Kidney (tissue), 14 donors: ENCODE measurements around the gene UST. TPM values are rescaled to one million over a fixed set of nuclear protein-coding genes. Genes with fewer than 3 reads are reported as not detected.
A peak's percentile ranks its signal among the peaks of the same experiment; 100 is the strongest.

Source experiments
- DNase-seq, 5 donors: peaks; one replicate each; pipeline ENCODE4 v3.0.0-alpha.2; 2013 to 2020
- FAIRE-seq: peaks from 2 replicates; lab custom pipeline; 2012; peaks lifted over from hg19 to GRCh38; lab: Jason Lieb, UNC
- H3K27ac ChIP-seq, 2 donors: one replicate each; pipeline ENCODE4 v1.7.0; 2013; ENCODE audit warnings: low read depth in 2 of 2, low read length in 2 of 2, inconsistent platforms in 1 of 2
- H3K27me3 ChIP-seq: one replicate; pipeline ENCODE4 v1.7.1; 2013; ENCODE audit warnings: low read length, inconsistent platforms; ENCODE audit not compliant: control insufficient read depth, insufficient read depth
- H3K36me3 ChIP-seq, 3 donors: one replicate each; pipeline versions ENCODE4 v1.7.0 to v1.7.1; 2013; ENCODE audit warnings: low read length in 3 of 3, control low read depth in 1 of 3, inconsistent platforms in 1 of 3; ENCODE audit not compliant: insufficient read depth in 3 of 3, control insufficient read depth in 2 of 3
- H3K4me1 ChIP-seq, 3 donors: one replicate each; pipeline versions ENCODE4 v1.7.0 to v1.7.1; 2013; ENCODE audit warnings: low read length in 3 of 3, inconsistent platforms in 1 of 3, low read depth in 1 of 3; ENCODE audit not compliant: control insufficient read depth in 2 of 3, insufficient read depth in 2 of 3
- H3K4me3 ChIP-seq, 3 donors: one replicate each; pipeline versions ENCODE4 v1.7.0 to v1.8.1; 2013; ENCODE audit warnings: low read length in 3 of 3, control low read depth in 1 of 3, inconsistent platforms in 1 of 3
- H3K9ac ChIP-seq, 3 donors: one replicate each; pipeline versions ENCODE4 v1.7.0 to v1.7.1; 2013; ENCODE audit warnings: low read length in 3 of 3, control low read depth in 1 of 3, inconsistent platforms in 1 of 3
- H3K9me3 ChIP-seq, 3 donors: one replicate each; pipeline versions ENCODE4 v1.7.0 to v1.7.1; 2013; ENCODE audit warnings: low read length in 3 of 3, control low read depth in 1 of 3, inconsistent platforms in 1 of 3; ENCODE audit not compliant: control insufficient read depth in 2 of 3, insufficient read depth in 1 of 3
- intact Hi-C: fragments of 100-400 bp; cut with DNase I; formaldehyde crosslinking; loops from one replicate; pipeline ENCODE4 v1.11.1; 2022
- polyA plus RNA-seq: library from polyadenylated mRNA; stranded (reverse); fragments of 350-450 nt; fragmentation: Illumina TruSeq; extraction: RNeasy Lipid Tissue Mini Kit (QIAGEN cat#74804); gene quantifications from one replicate; pipeline ENCODE4 v1.2.3, GENCODE V29; 2014; ENCODE audit warnings: low read depth, low replicate concordance; ENCODE audit not compliant: insufficient read depth
- total RNA-seq: library from RNA; stranded (reverse); fragmentation: NEBNext Ultra II Directional; extraction: Animal tissue kit (Norgen Biotek cat#: 25700); gene quantifications from one replicate; pipeline ENCODE4 v1.2.1, GENCODE V29; 2021
- TF ChIP-seq, protein P1 (sequence below): IDR thresholded peaks from 3 replicates; pipeline ENCODE4 v1.5.1; 2012; ENCODE audit warnings: mild to moderate bottlenecking, moderate library complexity, borderline replicate concordance; ENCODE audit not compliant: insufficient read depth; ENCODE audit errors: extremely low read depth
- donor health status: control.
- donor health status: control.
- donor health status: control.
- donor health status: control.
- donor health status: control.
- donor health status: DM: yes; HTN: yes; CAD: no.
- donor health status: Normal renal cell carcinoma (clear cell type).

UST gene
- total and polyA plus RNA-seq, 2 donors from 2014 or later: 3.2 to 4.2 TPM

DNA sequence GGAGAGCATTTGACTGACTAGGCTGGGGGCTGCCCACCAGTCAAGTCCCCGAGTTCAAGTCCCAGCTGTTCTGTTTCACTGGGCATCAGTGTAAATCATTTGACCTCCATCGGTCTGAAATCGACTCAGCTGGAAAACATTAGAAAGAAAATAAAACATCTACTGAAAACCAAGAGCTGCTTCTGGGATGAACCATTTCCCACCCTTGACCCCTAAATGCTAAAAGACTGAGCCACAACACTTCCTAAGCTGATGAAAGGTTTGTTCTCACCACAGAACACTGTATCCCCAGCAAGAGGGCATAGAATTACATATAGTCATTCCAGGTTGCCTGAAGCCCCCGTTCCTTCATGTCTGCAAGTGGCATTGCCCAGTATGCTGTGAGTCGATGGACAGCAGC, 333.7 kb downstream of the UST start:
- no peaks in the 10 kb centered on the region for H3K9me3 ChIP-seq
- FAIRE-seq (no peak), DNase-seq (no peak)
- H3K9ac ChIP-seq: no peak overlapping the region
- TF ChIP-seq, protein P1, sequence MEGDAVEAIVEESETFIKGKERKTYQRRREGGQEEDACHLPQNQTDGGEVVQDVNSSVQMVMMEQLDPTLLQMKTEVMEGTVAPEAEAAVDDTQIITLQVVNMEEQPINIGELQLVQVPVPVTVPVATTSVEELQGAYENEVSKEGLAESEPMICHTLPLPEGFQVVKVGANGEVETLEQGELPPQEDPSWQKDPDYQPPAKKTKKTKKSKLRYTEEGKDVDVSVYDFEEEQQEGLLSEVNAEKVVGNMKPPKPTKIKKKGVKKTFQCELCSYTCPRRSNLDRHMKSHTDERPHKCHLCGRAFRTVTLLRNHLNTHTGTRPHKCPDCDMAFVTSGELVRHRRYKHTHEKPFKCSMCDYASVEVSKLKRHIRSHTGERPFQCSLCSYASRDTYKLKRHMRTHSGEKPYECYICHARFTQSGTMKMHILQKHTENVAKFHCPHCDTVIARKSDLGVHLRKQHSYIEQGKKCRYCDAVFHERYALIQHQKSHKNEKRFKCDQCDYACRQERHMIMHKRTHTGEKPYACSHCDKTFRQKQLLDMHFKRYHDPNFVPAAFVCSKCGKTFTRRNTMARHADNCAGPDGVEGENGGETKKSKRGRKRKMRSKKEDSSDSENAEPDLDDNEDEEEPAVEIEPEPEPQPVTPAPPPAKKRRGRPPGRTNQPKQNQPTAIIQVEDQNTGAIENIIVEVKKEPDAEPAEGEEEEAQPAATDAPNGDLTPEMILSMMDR: no peak
- no peaks in the 10 kb centered on the region for H3K36me3 ChIP-seq
- no peak overlapping the region for H3K27ac ChIP-seq
- H3K27me3 ChIP-seq: no peaks in the 10 kb centered on the region
- intact Hi-C loops: loop anchor here (10.0 kb wide), 1 partner anchor 344 kb away; no protein-coding TSS in a partner anchor
- no peak overlapping the region for H3K4me3 ChIP-seq
- peaks cover 0 to 3% (median 0%) of the 10 kb centered on the region in 3 donors for H3K4me1 ChIP-seq

DNA sequence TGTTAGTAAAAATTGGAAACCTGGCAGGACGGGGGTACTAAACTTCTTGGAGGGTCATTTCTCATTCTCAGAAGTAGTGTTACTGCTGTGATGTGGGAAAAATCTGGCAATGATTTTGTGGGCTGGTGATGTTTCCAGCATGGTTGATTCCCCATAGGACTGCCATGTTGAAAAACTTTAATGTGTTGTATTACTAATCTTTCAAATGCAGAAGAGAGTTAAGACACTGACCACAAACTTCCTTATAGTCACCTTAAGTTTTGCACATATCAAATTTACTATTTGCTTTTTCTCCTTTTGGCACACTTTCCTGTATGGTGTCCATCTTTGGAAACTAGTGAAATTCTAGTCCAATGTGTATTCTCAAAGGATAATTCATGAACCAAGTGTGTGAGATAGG, 334.5 kb downstream of the UST start:
- Histone ChIP-seq H3K9me3 (no peaks in the 10 kb centered on the region), H3K36me3 (no peaks in the 10 kb centered on the region), H3K4me1 (peaks cover 0 to 3% (median 0%) of the 10 kb centered on the region in 3 donors), H3K27me3 (no peaks in the 10 kb centered on the region), H3K27ac (no peak overlapping the region), H3K4me3 (no peak overlapping the region), H3K9ac (no peak overlapping the region)
- FAIRE-seq (no peak), DNase-seq (no peak)
- TF ChIP-seq, protein P1: no peak
- intact Hi-C loops: loop anchor here (10.0 kb wide), 1 partner anchor 344 kb away; no protein-coding TSS in a partner anchor

DNA sequence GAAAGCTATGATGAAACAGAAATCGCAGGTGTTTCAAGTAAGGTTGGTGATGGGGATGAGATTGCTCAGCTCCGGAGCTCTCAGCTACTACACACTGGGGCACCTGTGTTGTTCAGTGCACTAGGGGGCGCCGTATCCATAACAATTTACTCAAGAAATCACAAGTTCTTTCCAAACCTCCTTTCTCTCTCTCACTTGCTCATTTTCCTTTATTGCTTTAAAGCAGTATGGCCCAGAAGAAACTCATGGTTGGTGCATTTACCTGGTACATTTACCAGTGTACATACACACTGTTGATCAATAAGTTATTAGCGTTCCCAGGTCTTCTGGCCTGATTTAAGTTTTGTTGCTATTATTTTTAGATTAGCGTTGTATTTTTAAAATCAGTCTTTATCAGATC, 335.5 kb downstream of the UST start:
- Histone ChIP-seq H3K9ac (no peak overlapping the region), H3K27me3 (no peaks in the 10 kb centered on the region), H3K9me3 (no peaks in the 10 kb centered on the region), H3K4me3 (no peak overlapping the region), H3K4me1 (peaks cover 0 to 3% (median 0%) of the 10 kb centered on the region in 3 donors), H3K27ac (no peak overlapping the region), H3K36me3 (no peaks in the 10 kb centered on the region)
- DNase-seq (peak; percentile 76 to 88 (median 81)), FAIRE-seq (peak; percentile 53)
- TF ChIP-seq, protein P1: peak; percentile 87
- intact Hi-C loops: loop anchor here (10.0 kb wide), 1 partner anchor 342 kb away; no protein-coding TSS in a partner anchor

DNA sequence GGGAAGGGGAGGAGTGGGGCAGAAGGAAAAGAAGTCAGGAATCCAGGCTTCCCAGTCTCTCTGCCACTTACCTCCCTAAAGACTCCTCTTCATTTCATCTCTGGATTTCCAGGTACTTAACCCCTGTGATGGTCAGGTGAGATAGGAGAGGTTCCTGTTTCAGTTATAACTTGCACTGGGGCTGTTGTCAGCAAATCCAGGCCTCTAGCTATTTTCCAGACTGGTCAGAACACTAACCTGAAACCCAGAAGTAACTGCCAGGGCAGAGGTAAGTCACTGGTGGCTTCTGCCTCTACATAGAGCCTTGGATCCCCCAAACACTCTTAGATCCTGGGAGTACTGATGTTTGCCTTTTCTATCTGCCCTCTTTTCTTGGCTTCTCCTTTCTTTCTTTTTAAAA, 337.2 kb downstream of the UST start:
- no peak for DNase-seq
- Histone ChIP-seq H3K9ac (no peak overlapping the region), H3K27me3 (no peaks in the 10 kb centered on the region), H3K4me3 (no peak overlapping the region), H3K27ac (no peak overlapping the region), H3K4me1 (peaks cover 0 to 3% (median 0%) of the 10 kb centered on the region in 3 donors), H3K36me3 (no peaks in the 10 kb centered on the region), H3K9me3 (no peaks in the 10 kb centered on the region)
- intact Hi-C loops: loop anchor here (10.0 kb wide), 1 partner anchor 341 kb away; no protein-coding TSS in a partner anchor
- TF ChIP-seq, protein P1: no peak
- FAIRE-seq: no peak
